ENCODE data around the gene RASSF3.
"Not testable (repeated sequence)": the region's sequence is repeated elsewhere in the genome, so short reads cannot be mapped to it uniquely, and the experiment has no call there.

Gene RASSF3, protein sequence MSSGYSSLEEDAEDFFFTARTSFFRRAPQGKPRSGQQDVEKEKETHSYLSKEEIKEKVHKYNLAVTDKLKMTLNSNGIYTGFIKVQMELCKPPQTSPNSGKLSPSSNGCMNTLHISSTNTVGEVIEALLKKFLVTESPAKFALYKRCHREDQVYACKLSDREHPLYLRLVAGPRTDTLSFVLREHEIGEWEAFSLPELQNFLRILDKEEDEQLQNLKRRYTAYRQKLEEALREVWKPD

DNA sequence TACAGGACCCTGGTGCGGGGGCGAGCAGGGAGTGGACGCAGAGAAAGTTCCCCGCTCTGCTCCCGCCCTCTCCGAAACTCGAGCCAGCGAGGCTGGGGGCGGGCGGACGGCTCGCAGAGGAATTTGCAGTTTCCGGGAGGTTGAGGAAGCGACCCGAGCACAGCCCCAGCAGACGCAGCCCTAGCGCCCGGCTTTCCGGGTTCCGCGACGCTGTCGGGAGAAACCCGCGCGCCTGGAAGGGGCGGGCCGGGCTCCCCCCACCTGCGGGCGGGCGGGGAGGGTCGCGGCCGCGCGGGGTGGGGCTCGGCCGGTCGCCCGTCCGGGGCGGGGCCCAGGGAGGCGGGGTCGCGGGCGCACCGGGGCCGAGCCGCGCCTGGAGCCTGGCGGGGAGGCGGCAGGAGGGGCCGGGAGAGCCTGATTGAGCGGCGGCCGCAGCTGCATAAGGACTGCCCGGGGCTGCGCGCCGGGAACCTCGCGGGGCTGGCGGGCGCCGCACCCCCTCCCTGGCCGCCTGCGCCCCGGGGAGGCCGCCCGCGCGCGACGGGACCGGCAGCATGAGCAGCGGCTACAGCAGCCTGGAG is at the start of gene RASSF3:
TSS of gene RASSF3 (plus strand) at position 417 of the 581 bp plus-strand sequence. CDS start at position 555, 138 bp downstream.
- no peak for DNase-seq

DNA sequence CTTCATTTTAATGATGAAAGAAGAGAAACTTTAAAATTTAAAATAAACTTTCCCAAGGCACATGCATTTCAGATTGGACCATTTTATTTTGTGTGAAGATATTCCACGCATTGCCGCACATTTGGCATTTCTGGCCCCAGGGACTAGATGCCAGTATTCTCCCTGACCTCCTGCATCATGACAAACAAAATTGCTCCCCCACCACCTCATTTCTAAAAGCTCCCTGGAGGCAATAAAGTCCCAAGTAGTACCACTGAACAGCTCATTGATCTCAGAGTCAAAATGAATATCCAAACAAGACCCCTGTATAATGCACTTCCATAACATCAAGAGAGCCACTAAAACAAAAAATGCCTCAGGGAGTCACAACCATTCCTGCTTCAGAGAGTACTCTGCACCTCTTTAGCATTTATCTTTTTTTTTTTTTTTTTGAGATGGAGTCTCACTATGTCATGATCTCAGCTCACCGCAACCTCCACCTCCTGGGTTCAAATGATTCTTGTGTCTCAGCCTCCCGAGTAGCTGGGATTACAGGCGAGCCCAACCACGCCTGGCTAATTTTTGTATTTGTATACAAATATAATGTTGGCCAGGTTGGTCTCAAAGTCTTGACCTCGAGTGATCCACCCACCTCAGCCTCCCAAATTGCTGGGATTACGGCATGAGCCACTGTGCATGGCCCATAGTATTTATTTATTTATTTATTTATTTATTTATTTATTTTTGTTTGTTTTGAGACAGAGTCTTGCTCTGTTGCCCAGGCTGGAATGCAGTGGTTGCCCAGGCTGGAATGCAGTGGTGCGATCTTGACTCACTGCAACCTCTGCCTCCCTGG is 48.8 kb upstream of the RASSF3 start:
- DNase-seq, result no peak

DNA sequence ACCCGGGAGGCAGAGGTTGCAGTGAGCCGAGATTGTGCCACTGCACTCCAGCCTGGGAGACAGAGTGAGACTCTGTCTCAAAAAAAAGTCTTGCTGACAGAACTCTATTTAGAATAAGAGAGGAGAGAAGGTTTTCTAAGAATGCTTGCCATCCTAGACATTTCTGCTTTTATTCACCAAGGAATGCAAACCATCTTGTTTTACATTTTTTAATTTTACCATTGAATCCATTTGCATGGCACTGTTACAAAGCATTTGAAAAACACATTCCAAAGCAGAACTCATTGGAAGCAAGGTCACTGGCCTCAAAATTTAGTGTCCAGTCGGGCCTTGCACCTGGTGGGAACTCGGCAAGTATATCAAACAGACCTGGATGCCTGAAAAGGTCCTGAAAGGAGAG is 44.2 kb upstream of the RASSF3 start:
- DNase-seq, result no peak

DNA sequence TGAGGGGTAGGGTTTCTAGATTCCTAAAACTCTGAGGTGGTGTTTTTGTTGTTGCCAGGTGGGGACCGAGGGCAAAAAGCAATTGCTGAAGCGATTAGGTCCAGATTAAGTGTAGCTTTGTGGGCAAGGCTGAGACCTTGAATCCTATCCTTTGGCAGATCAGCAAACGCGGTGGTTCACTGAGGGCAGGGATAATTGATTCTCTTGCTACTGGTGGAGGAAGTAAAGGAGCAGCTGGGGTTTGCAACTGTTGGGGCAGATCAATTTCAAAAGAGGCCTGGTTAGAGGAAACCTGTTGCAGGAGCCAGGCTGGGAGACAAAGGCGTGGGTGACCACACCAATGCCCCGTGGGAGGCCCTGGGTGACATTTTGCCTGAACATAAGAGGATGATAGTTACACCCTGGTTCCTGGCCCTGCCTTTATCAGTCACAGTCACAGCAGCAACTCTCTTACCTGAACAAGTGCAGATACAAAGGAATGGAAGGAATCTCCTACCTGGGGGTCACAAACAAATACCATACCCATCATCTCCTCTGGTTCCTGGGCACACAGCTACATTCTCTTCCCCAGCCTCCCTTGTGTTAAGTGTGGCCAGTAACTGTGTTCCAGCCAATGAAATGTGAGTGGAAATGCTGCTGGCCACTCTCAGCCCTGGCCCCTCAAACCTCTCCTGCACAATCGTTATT is 43.3 kb upstream of the RASSF3 start:
- no peak for DNase-seq

DNA sequence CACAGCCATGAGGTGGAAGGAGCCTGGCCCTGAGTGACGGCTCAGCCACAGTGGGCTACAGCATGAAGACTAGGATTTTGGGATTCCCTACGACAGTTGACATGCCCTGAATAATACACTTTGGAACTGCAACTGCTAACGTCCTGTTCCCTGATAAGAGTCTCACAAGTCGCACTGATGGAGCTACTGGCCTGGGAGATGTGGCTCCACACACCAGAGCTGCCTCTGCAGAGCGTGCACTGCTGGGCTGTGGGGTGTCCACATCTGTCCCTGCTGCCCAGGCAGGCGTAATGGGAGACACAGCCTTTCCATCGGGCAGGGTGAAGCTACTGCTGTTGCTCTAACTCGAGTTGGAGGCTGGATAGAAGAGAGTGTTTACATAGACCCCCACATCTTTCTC is 42.7 kb upstream of the RASSF3 start:
- DNase-seq, result no peak

DNA sequence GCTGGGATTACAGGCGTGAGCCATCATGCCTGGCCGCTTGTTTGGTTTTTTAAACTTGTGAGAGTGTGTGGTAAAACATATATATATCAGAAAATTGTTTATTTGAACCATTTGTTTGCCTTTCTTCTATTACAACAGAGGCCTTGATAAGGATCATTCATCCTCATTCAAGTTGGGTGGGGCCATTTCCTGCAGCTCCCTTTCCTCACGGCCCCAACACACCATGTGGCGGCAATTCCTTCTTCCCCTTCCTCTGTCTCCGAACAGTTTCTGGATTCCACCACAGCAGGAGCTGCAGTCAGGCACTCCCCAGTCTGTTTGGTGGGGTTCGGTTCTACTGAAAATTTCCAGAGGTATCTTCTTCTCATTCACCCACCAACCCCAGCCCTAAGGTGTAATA is 42.0 kb upstream of the RASSF3 start:
- DNase-seq, result no peak

DNA sequence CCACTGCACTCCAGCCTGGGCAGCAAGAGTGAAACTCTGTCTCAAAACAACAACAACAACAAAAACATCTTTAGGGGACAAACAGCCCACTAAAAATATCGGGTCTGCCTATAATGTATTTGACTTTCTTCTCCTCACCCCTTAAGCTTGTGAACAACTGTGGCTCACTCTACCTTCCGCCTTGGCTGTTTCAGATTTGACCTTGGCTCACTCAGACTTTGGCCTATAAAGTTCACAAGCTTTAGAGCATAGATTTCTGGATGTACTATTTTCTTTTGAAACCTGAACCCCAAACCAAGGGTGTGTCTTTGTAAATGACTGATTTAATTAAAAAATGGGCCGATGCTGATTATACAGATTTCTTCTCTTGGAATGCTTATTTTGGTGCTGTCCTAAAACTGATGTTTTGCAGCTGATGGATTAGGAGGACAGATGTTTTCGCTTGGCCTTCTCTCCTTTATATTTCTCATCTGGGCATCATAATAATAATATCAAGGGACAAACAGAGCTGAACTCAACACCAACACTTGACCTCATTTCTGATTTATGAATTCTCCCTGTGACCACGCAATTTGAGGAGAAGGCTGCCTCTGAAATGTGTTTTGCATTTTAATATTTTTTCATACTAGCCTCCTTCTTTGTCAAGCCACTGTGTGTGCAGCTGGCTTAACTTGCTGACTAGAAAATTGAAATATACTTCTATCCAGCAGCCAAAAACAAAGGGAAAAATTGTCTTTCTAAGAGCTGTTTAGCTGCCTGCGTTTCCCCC is 40.2 kb upstream of the RASSF3 start:
- no peak for DNase-seq

DNA sequence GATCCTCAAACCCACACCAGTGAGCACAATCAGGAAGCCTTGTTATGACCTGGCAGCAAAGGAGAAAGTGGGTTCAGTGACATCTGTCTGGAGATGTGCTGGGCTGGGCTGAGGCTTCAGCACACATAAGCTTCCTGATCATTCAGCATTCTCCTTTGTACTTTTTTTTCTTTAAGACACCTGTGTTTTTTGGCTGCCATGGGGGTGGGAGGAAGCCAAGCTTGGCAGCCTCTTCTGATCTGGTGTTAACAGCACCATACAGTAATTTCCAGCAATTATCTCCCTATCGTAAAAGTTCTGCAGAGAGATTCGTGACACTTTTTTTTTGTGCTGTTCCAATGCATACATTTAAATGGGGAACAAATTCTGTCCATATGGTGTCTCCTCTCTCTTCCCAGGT is 38.9 kb upstream of the RASSF3 start:
- no peak for DNase-seq

DNA sequence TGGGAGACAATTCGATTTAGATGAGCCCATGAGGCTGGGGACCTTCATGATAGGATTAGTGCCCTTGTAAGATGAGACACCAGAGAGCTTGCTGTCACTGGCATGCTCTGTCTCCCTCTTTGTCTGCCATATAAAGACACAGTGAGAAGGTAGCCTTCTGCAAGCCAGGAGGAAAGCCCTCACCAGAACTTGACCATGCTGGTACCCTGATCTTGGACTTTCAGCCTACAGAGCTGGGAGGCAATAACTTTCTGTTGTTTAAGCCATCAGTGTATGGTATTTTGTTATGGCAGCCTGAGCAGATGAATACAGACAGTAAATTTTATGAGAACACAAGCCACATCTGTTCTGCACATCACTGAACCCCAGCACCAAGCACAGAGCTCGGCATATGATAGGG is 38.1 kb upstream of the RASSF3 start:
- DNase-seq, result no peak

DNA sequence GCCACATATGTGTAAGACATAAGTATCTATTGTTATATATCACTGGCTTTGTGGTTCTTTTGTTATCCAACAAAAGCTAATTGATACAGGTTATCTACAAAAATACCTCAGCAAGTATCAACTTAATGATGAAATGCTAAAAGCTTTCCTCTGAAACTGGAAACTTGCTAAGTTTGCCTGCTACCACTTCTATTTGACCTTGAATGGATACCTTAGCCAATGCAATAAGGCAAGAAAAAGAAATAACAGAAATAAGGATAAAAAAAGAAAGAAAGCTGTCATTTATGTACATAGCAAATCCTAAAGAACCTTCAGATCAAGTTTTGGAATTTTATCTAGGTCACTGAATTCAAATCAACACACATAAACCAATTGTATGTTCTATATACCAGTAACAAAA is 35.5 kb upstream of the RASSF3 start:
- no peak for DNase-seq

DNA sequence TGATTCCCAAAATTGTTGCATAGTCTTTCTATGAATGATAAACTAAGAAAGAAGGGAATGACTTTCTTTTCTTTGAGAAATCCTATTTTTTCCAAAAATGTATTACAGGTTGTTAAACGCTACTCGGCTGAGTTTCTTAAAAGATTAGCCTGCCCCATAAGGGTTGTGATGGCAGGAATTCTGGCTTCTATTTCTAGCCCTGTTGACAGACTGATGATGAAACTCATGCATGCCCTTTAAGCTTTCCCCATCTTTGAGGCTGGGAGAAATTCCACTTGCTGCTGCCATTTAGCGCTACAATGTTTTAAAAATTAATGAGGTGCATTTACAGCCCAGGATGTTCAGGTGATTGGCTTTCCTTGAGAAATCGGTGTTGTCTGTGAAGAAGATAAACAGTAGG is 33.2 kb upstream of the RASSF3 start:
- no peak for DNase-seq

DNA sequence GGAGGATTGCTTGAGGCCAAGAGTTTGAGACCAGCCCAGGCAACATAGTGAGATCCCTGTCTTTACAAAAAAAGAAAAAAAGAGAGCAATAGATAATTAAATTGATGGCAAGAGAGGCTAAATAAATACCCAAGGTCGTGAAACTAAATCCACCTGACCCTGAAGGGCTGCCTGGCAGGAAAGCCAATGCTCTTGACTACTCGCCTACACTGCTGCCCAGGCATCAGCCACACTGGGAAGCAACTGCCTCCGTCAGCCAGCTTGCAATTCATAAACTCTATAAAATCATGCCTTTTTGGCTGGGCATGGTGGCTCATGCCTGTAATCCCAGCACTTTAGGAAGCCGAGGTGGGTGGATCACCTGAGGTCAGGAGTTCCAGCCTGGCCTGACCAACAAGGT is 31.7 kb upstream of the RASSF3 start:
- no peak for DNase-seq

DNA sequence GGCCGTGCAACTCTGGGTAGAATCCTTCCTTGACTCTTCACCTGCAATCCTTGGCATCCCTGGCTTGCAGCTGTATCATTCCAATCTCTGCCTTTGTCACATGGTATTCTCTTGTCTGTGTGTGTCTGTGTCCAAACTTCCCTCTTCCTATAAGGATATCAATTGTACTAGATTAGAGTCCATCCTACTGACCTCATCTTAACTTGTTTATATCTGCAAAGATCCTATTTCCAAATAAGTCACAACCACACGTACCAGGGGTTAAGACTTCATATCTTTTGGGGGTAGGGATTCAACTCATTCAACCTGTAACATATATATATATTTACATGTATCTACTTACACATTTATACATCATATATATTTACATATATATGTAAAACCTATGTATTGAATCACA is 29.6 kb upstream of the RASSF3 start:
- DNase-seq, result no peak

DNA sequence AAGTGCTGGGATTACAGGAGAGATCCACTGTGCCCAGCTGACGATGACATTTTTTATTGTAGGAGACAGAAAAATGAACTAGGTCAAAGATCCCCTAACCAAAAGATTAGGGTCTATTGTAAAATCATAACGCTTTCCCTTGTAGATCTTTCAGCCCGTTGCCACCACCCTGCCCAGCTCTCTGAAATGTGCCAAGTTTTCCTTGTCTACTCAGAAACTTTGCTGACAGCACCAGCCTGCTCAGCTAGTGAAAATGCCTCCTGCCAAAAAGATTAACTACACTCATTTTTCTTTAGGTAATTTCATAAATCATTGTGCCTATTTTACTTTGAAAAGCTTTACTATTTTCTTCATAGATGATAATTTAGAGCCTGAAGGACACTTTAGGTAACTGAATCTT is 28.2 kb upstream of the RASSF3 start:
- no peak for DNase-seq

DNA sequence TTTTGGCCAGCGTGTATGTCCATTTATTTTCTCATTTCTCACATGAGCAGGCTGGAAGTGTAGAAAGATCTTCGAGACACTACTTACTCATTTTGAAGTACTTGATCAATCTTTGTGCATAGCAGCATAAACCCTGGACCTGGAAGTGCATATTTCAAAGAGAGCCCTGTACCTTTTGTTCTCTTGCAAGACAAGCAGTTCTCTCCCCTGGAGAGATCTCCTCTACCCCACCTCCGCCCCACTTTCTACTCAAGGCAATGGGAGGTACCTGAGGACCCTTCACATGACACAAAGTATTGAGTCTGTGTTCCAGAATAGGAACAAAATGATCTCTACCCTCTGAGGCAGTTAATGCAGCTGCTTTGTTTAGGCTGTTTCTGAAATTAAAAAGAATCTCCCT is 27.4 kb upstream of the RASSF3 start:
- no peak for DNase-seq

DNA sequence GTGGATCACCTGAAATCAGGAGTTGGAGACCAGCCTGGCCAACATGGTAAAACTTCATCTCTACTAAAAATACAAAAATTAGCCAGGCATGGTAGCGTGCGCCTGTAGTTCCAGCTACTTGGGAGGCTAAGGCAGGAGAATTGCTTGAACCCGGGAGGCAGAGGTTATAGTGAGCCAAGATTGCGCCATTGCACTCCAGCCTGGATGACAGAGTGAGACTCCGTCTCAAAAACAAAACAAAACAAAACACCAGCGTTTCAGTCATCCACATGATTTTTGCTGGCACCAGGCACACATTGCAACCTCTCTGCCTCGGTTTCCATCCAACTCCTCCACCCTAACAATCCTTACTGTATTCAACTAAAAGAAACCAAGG is 26.9 kb upstream of the RASSF3 start:
- not testable (repeated sequence) for DNase-seq

DNA sequence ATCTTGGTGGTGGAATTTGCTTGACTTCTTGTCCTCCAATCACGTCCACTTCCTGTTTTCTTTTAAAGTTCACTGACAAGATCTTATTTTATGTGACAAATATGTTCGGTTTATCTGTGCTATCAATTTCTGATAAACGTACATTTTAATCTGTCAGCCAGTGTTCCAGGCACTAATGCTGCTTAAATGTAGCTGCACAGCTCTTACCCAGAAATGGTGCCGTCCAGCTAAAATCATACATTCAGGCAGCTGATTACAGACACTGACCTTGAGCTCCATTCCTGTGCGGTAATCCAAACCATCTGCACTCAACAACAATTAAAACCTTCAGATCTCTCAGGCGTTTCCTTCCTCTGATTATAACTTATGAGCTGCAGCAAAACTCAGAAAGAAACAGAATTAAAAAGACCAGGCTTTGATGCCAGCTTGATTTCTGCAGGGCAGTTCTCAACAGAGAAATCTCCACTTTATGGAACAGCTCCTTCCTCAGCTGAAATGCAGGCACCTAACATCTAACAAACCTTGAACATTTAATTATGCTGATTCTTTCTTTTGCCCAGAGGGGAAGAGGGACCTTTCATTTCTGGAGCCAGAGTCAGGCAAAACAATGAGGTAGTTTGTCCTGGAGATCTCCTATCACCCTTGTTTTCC is 26.4 kb upstream of the RASSF3 start:
- no peak for DNase-seq

DNA sequence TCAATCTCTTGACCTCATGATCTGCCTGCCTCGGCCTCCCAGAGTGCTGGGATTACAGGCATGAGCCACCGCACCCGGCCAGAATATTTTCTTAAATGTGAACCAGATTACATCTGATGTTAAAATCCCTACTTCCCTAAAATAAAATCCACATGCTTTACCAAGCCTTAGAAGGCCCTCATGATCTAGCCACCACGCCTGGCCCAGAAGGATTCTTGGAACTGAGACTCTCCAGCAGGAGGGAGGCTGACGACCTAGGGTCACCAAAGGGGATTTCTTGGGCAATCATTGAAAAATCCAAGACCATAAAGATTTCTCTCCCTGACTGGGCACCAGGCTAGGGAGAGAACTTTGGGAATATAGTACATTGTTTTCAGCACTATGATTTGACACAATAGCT is 25.2 kb upstream of the RASSF3 start:
- no peak for DNase-seq

DNA sequence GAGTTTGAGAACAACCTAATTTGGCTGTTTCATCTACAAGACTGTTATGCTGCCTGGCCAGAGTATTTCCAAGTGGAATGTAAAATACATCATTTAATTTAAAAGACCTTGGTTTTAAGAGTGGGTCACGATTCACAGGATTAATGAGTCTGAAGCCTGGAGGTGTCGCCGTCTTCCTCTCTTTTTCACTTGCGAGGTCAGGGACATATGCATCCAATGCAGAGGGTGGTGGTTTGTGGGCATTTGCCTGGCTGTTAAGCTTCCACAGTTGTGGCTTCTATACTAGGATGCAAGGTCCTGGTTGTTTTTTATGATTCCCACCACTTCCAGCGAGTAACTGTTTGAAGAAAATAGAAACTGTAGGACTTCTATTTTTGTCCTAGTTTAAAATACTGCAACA is 22.8 kb upstream of the RASSF3 start:
- no peak for DNase-seq

DNA sequence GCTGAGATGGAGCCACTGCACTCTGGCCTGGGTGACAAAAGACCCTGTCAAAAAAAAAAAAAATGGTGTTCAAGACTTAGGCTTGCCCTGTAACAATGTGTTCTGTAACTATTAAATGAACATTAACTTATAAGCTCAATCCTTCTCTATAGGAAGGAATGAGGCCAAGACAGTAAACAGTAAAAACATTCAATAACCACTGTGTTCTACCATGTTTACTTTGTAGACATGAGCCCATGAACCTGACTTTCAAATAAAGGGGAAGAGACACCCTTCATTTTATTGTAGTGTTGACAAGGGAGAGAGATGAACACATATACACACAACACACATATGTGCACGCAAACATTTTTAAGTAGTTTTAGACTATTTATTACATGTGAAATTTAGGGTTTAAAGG is 20.1 kb upstream of the RASSF3 start:
- DNase-seq, result no peak

DNA sequence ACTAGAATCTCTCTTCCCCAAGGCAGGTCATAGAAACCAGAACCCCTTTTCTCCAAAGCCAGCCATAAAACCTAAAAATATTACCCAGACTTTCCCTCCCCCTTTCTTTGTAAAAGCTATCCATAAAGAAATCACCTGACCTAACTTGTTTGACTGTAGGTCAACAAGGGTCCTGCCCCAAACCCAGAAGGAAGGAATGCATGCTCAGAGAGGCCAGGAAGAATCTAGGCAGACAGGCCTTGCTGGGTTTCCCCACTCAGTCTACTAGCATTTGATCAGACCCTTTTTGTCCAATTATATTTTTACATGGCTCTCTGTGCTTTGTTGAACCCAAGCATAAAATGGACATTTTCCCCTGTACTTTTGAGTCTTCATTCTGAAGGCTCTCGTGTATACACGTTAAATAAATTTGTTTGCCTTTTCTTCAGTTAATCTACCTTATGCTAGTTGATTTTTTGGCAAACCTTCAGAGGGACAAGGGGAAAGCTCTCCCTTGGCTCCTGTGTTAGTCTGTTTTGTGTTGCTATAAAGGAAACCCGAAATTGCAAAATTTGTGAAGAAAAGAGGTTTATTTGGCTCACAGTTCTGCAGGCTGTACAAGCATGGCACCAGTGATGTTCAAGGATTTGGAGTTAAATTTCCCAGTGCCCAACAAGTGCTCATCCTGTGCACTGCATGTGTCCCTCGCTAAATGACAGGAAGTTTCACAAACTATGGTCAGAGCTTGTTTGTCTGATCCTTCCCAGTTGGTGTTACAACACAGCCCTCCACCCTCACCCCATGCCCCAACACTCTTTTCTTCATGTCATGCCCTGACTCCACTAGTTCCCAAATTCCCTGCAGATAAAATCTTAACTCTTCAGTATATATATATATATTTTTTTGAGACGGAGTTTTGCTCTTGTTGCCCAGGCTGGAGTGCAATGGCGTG is 14.2 kb upstream of the RASSF3 start:
- DNase-seq, result no peak
